B cell (primary cell): ENCODE data around the gene UBE4A. TPM values are rescaled to one million over a fixed set of nuclear protein-coding genes. Genes with fewer than 3 reads are reported as not detected.

ENCODE experiments used
- ATAC-seq: fragments of 200-7000 bp; cut with Tn5 transposase; one replicate; pipeline ENCODE4 v1.10.0; 2021; ENCODE audit warnings: low read depth, mild to moderate bottlenecking, moderate number of reproducible peaks, moderate library complexity
- CTCF ChIA-PET: fragments of 350-600 bp; sonication (Branson Sonifier 250); formaldehyde crosslinking; loops from one replicate; lab custom pipeline; 2021; ENCODE audit warnings: antibody characterized with exemption, inconsistent platforms; lab: Charles Lee
- POLR2A ChIA-PET: fragments of 350-600 bp; sonication (Branson Sonifier 250); formaldehyde crosslinking; loops from one replicate; lab custom pipeline; 2021; ENCODE audit warnings: antibody characterized with exemption; lab: Charles Lee
- DNase-seq: peaks from one replicate; pipeline ENCODE4 v3.0.0; 2013
- H2AFZ ChIP-seq: 2 replicates; pipeline ENCODE4 v1.6.1; 2012; ENCODE audit warnings: mild to moderate bottlenecking, low read depth, low read length; ENCODE audit not compliant: insufficient read depth, poor library complexity, severe bottlenecking
- H3K27ac ChIP-seq, 2 donors: 1 replicate in 1 of 2; 2 replicates in 1 of 2; pipeline ENCODE4 v1.5.1; 2012 to 2013; ENCODE audit warnings: low read length in 2 of 2, mild to moderate bottlenecking in 2 of 2, moderate library complexity in 1 of 2
- H3K27me3 ChIP-seq, 4 experiments: fragments of 200-600 bp in 1 of 4; sonication (generic) in 1 of 4; replicated peaks in 1 of 4; 1 replicate in 2 of 4; 2 replicates in 2 of 4; pipeline versions ENCODE4 v1.6.1 to v1.7.0; 2013 to 2016; ENCODE audit warnings: low read length in 3 of 4, mild to moderate bottlenecking in 2 of 4, mixed read lengths in 1 of 4, moderate library complexity in 1 of 4; ENCODE audit not compliant: insufficient read depth in 4 of 4, control insufficient read depth in 3 of 4; ENCODE audit errors: control extremely low read depth in 1 of 4
- H3K36me3 ChIP-seq, 2 experiments: replicated peaks in 1 of 2; 1 replicate in 1 of 2; 2 replicates in 1 of 2; pipeline versions ENCODE4 v1.6.1 to v1.7.1; 2013; ENCODE audit warnings: low read length in 1 of 2; ENCODE audit not compliant: insufficient read depth in 2 of 2, control insufficient read depth in 1 of 2; ENCODE audit errors: control extremely low read depth in 1 of 2, extremely low read depth in 1 of 2
- H3K4me1 ChIP-seq, 2 donors: fragments of 200-600 bp in 1 of 2; sonication (generic) in 1 of 2; 1 replicate in 1 of 2; 2 replicates in 1 of 2; pipeline versions ENCODE4 v1.5.1 to v1.6.1; 2013 to 2017; ENCODE audit warnings: low read length in 2 of 2; ENCODE audit not compliant: control insufficient read depth in 2 of 2, insufficient read depth in 2 of 2
- H3K4me2 ChIP-seq: replicated peaks from 2 replicates; pipeline ENCODE3; 2012; ENCODE audit warnings: mild to moderate bottlenecking, low read depth, low read length; ENCODE audit not compliant: poor library complexity, severe bottlenecking
- H3K4me3 ChIP-seq, 5 experiments: fragments of 200-600 bp in 1 of 5; sonication (generic) in 1 of 5; 1 replicate in 3 of 5; 2 replicates in 2 of 5; pipeline versions ENCODE4 v1.5.1 to v1.7.0; 2011 to 2016; ENCODE audit warnings: low read length in 4 of 5, mild to moderate bottlenecking in 4 of 5, low read depth in 2 of 5, control low read depth in 1 of 5, moderate library complexity in 1 of 5; ENCODE audit not compliant: insufficient read depth in 1 of 5; ENCODE audit errors: control extremely low read depth in 1 of 5, extremely low read depth in 1 of 5
- H3K79me2 ChIP-seq: fragments of 200-600 bp; sonication (generic); one replicate; pipeline ENCODE4 v1.6.0; 2016; ENCODE audit warnings: low read length; ENCODE audit not compliant: control insufficient read depth, insufficient read depth
- H3K9ac ChIP-seq: fragments of 200-600 bp; sonication (generic); 2 replicates; pipeline ENCODE4 v1.6.1; 2017; ENCODE audit warnings: mild to moderate bottlenecking, low read length, moderate library complexity
- H3K9me3 ChIP-seq, 3 donors: one replicate each; pipeline versions ENCODE4 v1.6.1 to v1.7.1; 2013; ENCODE audit warnings: low read length in 2 of 3; ENCODE audit not compliant: control insufficient read depth in 2 of 3, insufficient read depth in 1 of 3; ENCODE audit errors: control extremely low read depth in 1 of 3
- H4K20me1 ChIP-seq: 2 replicates; pipeline ENCODE4 v1.6.0; 2012; ENCODE audit warnings: mild to moderate bottlenecking, low read length; ENCODE audit not compliant: insufficient read depth, control insufficient read depth, poor library complexity, severe bottlenecking
- H3K27ac Mint-ChIP-seq: one replicate; pipeline ENCODE4 v1.8.0; 2021; ENCODE audit warnings: mixed read lengths
- H3K27me3 Mint-ChIP-seq: one replicate; pipeline ENCODE4 v1.8.0; 2021; ENCODE audit warnings: mixed read lengths
- H3K4me1 Mint-ChIP-seq: one replicate; pipeline ENCODE4 v1.8.0; 2021; ENCODE audit warnings: mixed read lengths
- H3K4me3 Mint-ChIP-seq: one replicate; pipeline ENCODE4 v1.8.0; 2021; ENCODE audit warnings: mixed read lengths
- H3K9me3 Mint-ChIP-seq: one replicate; pipeline ENCODE4 v1.8.0; 2022; ENCODE audit warnings: mixed read lengths; ENCODE audit not compliant: insufficient read depth
- EZH2 ChIP-seq: IDR thresholded peaks from 2 replicates; pipeline ENCODE4 v1.6.1; 2012; ENCODE audit warnings: borderline replicate concordance, low read depth, mild to moderate bottlenecking, moderate library complexity, low read length; ENCODE audit not compliant: insufficient read depth, poor library complexity, severe bottlenecking
- WGBS: methylation state at CpG from one replicate; pipeline ENCODE4 v1.1.5; 2013; ENCODE audit warnings: missing lambda C conversion rate; ENCODE audit not compliant: insufficient coverage; 5-methylcytosine and 5-hydroxymethylcytosine counted together
- intact Hi-C: fragments of 100-400 bp; cut with micrococcal nuclease; formaldehyde crosslinking; loops from one replicate; pipeline ENCODE4 v1.10.0; 2022
- polyA plus RNA-seq: library from polyadenylated mRNA; depleted of rRNA; stranded (reverse); fragments of >200 nt; gene quantifications from 2 replicates; pipeline ENCODE4 v1.2.3, GENCODE V29; 2012
- total RNA-seq, 2 donors: library from RNA; stranded (reverse); fragments of 120-200 nt in 1 of 2; gene quantifications; 1 replicate in 1 of 2; 2 replicates in 1 of 2; pipeline versions ENCODE4 v1.2.3 to v1.2.4, GENCODE V29; 2013 to 2022
- TF ChIP-seq, protein P1 (sequence below): fragments of 200-600 bp; IDR thresholded peaks from one replicate; pipeline ENCODE4 v1.8.0; 2022; ENCODE audit warnings: antibody characterized with exemption, mild to moderate bottlenecking

The UBE4A gene
- total and polyA plus RNA-seq, 2 donors (not counting 1 experiment from before 2014, with no cell fraction given), result 14.7 to 37.3 TPM

GRCh38 chr11:118427707-118428106 is 68.3 kb downstream of the UBE4A start:
- Histone ChIP-seq H3K27me3 (no peaks in the 10 kb centered on the region), H3K4me2 (no peak overlapping the region), H2AFZ (no peak overlapping the region), H3K79me2 (no peaks in the 10 kb centered on the region), H3K27ac (no peak overlapping the region), H3K4me1 (no peaks in the 10 kb centered on the region), H3K36me3 (no peaks in the 10 kb centered on the region), H4K20me1 (no peaks in the 10 kb centered on the region), H3K9me3 (no peaks in the 10 kb centered on the region), H3K9ac (no peak overlapping the region), H3K4me3 (no peak overlapping the region)
- Mint-ChIP-seq H3K9me3 (no peaks in the 10 kb centered on the region), H3K4me1 (no peaks in the 10 kb centered on the region), H3K4me3 (no peak overlapping the region), H3K27ac (no peak overlapping the region), H3K27me3 (no peaks in the 10 kb centered on the region)
- 0% methylated on average over 1 of the region's 1 CpG for WGBS
- DNase-seq, result no peak
- POLR2A ChIA-PET, result no interaction called here
- intact Hi-C loops, result no loop called here
- TF ChIP-seq EZH2, result no peak
- TF ChIP-seq, protein P1, sequence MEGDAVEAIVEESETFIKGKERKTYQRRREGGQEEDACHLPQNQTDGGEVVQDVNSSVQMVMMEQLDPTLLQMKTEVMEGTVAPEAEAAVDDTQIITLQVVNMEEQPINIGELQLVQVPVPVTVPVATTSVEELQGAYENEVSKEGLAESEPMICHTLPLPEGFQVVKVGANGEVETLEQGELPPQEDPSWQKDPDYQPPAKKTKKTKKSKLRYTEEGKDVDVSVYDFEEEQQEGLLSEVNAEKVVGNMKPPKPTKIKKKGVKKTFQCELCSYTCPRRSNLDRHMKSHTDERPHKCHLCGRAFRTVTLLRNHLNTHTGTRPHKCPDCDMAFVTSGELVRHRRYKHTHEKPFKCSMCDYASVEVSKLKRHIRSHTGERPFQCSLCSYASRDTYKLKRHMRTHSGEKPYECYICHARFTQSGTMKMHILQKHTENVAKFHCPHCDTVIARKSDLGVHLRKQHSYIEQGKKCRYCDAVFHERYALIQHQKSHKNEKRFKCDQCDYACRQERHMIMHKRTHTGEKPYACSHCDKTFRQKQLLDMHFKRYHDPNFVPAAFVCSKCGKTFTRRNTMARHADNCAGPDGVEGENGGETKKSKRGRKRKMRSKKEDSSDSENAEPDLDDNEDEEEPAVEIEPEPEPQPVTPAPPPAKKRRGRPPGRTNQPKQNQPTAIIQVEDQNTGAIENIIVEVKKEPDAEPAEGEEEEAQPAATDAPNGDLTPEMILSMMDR, result no peak
- CTCF ChIA-PET, result no interaction called here
- no peak for ATAC-seq

- H3K27ac Mint-ChIP-seq, result no peak overlapping the region
- intact Hi-C loops, result loop anchor here (10.0 kb wide), 1 partner anchor 444 kb away; no protein-coding TSS in a partner anchor
- no peak for TF ChIP-seq EZH2
- TF ChIP-seq, protein P1, result no peak
- H3K36me3 ChIP-seq, result no peaks in the 10 kb centered on the region
- H3K4me2 ChIP-seq, result no peak overlapping the region
- H3K4me1 ChIP-seq, result peaks cover 6 to 9% of the 10 kb centered on the region in 2 donors
- H3K4me3 ChIP-seq, result no peak overlapping the region
- no peak overlapping the region for H3K4me3 Mint-ChIP-seq
- H2AFZ ChIP-seq, result no peak overlapping the region
- no peaks in the 10 kb centered on the region for H4K20me1 ChIP-seq
- CTCF ChIA-PET, result interaction anchor here (0.9 kb wide), 1 partner anchor 58 kb away, joined by 3 read pairs; no protein-coding TSS in a partner anchor
- no peaks in the 10 kb centered on the region for H3K9me3 ChIP-seq
- WGBS, result no CpG with 5 or more reads among the region's 2 CpGs
- H3K27me3 ChIP-seq, result no peaks in the 10 kb centered on the region
- POLR2A ChIA-PET, result no interaction called here
- H3K79me2 ChIP-seq, result no peaks in the 10 kb centered on the region
- no peak for DNase-seq
- no peak overlapping the region for H3K9ac ChIP-seq
- no peak overlapping the region for H3K27ac ChIP-seq
- H3K27me3 Mint-ChIP-seq, result no peaks in the 10 kb centered on the region
- ATAC-seq, result no peak
- no peaks in the 10 kb centered on the region for H3K9me3 Mint-ChIP-seq
- peaks cover 9% of the 10 kb centered on the region for H3K4me1 Mint-ChIP-seq
These were observed 71.6 kb downstream of the UBE4A start for GRCh38 chr11:118430956-118431355.
